AML-193 (cell line): Measurements from ENCODE around the gene KCNA4.
"Not testable (repeated sequence)": the region's sequence is repeated elsewhere in the genome, so short reads cannot be mapped to it uniquely, and the experiment has no call there.

ENCODE experiments used
- DNase-seq, 2 experiments: peaks; one replicate each; lab custom pipeline; 2025; lab: John Stamatoyannopoulos, UW

KCNA4 gene

DNA sequence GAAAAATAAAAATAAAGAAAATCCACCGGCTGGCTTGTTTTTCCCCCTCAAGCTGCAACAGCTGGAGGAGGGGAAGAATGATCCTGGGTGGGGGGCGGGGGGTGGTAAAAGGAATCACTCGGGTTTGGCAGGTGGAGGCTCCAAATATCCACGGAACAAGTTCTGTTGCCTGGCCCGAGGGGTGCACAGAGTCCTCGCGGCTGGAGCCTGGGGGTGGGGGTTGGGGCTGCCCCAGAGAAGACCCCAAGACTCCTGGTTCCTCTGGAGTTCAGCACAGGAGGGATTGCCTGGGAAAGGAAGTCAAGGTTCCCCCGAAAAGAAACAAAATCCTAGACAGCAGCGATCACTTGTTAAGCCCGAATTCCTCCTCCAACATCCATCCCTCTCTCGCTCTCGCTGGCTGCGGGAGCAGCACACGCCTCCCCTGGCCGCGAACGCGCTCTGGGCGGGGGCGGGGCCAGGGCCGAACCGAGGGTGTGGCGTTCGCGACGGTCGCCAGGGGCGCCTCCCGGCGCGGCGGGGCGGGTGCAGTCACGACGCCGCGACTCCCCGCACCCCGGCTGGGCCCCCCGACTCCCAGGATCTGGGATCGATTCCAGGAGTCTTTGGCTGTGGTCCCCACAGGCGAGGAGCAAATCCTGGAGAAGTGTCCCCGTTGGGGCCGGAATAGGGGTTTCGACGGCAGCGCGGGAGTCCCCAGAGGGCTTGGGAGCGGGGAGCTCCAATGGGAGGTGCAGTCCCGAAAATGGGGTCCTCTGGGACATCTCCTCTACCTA lies at the start of gene KCNA4:
Gene KCNA4, minus strand, starts transcription at position 443 of the 776 bp plus-strand sequence. CDS start 4,352 bp downstream, outside the sequence.
- DNase-seq = no peak

DNA sequence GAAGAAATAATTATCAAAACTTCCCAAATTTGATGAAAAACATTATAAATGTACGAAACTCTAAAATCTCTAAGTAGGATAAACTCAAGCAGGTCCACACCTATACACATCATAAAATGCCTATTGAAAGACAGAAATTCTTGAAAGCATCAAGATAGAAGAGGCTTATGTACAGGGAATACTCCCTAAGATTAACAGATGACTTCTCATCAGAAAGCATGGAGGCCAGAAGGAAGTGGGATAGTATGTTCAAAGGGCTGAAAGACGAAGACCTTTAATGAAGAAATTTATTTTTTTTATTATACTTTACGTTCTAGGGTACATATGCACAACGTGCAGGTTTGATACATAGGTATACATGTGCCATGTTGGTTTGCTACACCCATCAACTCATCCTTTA lies 45.3 kb upstream of the KCNA4 start:
- DNase-seq = no peak

GRCh38 chr11:30059172-30059815 lies 42.5 kb upstream of the KCNA4 start:
- DNase-seq = no peak

GRCh38 chr11:30049214-30049613 lies 32.4 kb upstream of the KCNA4 start:
- no peak for DNase-seq

DNA sequence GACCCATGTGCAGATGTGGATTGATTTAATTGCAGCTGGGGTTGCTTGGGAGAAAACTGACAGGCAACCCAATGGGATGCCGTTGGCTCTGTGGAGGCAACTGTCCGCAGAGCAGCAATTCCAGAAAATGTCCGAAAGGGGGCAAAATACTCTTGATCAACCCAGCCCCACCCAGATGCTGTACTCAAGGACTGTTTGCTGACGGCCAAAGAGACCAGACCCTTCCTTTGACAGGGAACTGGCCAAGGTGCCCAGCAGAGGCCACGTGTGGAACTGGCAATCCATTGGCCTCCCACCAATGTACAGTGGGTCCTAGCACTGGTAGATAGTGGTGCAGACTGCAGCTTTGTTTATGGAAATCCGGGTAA lies 29.7 kb upstream of the KCNA4 start:
- no peak for DNase-seq

GRCh38 chr11:30045921-30046577 lies 29.2 kb upstream of the KCNA4 start:
- no peak for DNase-seq

- no peak for DNase-seq
These were observed 28.3 kb upstream of the KCNA4 start for GRCh38 chr11:30045144-30045543.

DNA sequence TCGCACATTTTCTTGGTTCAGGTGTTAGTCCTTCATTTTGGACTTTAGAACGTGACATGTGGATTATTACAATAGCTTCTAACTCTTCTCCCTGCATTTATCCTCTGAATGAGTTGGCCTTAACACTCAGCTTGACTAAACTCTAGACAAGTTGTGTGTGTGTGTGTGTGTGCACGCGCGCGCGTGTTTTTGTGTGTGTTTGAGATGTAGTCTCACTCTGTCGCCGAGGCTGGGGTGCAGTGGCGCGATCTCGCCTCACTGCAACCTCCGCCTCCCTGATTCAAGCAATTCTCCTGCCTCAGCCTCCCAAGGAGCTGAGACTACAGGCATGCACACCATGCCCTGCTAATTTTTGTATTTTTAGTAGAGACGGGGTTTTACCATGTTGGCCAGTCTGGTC lies 24.3 kb upstream of the KCNA4 start:
- DNase-seq = no peak

DNA sequence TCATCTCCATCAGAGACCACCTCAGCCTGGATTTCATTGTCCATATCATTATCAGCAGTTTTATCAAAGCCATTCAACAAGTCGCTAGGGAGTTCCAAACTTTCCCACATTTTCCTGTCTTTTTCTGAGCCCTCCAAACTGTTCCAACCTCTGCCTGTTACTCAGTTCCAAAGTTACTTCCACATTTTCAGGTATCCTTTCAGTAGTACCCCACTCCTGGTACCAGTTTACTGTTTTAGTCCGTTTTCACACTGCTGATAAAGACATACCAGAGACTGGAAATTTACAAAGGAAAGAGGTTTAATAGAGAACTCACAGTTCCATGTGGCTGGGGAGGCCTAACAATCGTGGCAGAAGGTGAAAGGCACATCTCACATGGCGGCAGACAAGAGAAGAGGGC lies 17.9 kb upstream of the KCNA4 start:
- not testable (repeated sequence) for DNase-seq

GRCh38 chr11:30034166-30034565 lies 17.3 kb upstream of the KCNA4 start:
- not testable (repeated sequence) for DNase-seq

- DNase-seq = no peak
These were observed 8.7 kb upstream of the KCNA4 start for GRCh38 chr11:30025396-30026139.

DNA sequence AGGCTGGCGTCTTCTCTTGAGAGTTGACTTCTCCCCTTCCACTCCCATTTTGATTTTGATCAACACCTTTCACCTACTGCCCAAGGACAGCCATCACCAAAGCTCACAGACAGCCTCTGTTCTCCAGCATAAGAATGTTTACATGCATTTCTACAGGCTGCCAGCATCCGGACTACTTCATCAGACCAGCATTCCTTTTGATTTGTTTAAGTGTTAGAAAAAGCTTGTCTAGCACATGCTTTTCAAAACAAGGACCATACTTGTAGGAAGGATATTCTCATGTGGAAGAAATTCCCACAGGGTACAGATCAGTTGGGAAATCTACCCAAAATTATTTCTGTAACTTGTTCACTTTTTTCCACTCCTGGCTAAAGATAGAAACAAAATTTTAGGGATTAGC lies 6.2 kb upstream of the KCNA4 start:
- no peak for DNase-seq

GRCh38 chr11:30019481-30019880 lies 2.7 kb upstream of the KCNA4 start:
- no peak for DNase-seq

GRCh38 chr11:30018495-30018894 lies 1.7 kb upstream of the KCNA4 start:
- no peak for DNase-seq

DNA sequence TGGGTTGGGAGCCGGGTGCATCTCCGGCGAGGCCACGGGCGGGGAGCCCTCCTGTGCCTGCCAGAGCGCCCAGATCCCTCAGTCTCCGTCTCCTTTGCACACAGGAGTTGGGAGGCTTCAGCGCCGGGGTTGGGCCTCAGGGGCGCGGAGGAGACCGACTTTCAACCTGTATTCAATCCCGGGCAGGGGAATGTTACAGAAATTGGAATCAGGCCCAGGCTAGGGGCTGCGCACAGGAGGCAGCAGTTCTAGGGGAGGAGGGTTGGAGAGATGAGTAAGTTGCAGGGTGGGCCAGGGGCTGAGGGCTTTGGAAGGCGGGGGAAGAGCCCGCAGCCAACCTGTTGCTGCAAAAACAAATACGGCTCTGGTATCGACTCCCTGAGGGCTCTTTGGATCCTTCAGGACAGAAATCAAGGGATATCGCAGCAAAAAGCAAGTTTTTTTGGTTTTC lies 640 bp upstream of the KCNA4 start:
- DNase-seq = no peak

- no peak for DNase-seq
These were observed 961 bp downstream of the KCNA4 start for GRCh38 chr11:30015725-30016412.

DNA sequence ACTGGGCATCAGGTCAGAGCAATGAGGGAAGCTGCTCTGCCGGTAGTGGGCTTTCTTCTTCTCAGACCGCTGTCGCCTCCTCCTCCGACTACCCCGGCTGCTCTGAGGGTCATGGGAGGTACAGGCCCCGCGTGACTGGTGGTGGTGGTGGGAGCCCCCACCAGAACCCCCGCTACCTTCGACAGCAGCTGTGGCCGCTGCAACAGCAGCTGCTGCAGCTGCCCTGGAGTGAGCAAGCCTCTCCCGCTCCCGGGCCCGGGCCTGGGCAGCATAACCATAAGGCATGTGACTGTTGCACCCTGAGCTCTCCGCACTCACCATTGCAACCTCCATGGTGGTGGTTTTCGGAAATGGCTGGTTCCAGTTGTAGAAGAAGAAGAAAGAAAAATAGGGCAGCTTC lies 4.5 kb downstream of the KCNA4 start:
- no peak for DNase-seq

DNA sequence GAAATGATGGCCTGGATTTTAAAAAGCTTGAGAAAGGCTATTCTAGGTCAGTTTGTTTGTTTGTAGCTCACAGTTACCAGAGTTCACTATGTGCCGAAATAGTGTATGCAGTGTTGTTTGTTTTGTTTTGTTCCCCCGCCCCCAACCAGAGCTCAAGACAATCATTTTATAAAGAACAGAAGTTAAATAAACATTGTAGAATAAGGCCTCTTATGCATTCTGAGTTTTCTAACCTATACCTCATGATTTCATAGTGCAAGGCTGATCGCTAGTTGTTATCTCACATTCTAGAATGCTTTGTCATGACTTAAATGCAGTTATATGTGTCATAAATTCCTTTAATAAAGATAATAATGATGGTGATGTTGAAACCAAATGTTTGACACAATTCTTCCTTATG lies 7.8 kb downstream of the KCNA4 start:
- no peak for DNase-seq

DNA sequence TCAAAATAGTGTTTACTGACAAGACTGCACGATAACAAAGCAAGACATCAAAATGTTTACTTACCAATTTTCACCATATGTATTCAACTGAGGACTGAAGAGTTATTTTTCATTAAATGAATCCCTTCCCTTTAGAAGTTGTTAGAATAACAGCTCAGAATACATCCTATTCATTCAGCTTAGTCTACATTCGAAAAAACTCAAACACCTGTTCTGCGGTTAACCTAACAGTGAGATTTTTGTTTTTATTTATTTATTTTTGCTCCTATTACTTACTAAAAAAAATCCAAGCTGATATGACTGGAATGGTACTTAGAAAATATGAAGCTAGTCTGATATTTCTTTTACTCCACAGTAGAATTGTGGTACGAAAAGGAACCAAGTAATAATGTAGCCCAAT lies 10.0 kb downstream of the KCNA4 start:
- no peak for DNase-seq

GRCh38 chr11:30002157-30002785 lies 14.6 kb downstream of the KCNA4 start:
- no peak for DNase-seq
